Endothelial cell of umbilical vein (primary cell): ENCODE measurements around the gene GVQW3. TPM values are rescaled to one million over a fixed set of nuclear protein-coding genes. Genes with fewer than 3 reads are reported as not detected.

Experiments used
- BruUV-seq: library from RNA; stranded (reverse); fragments of 400-500 nt; replicated peaks from 2 replicates; lab custom pipeline; 2021; lab: Mats Ljungman, UMichigan
- CTCF ChIA-PET: fragments of 300-600, 350-600 bp; sonication (Branson Sonifier 250); formaldehyde crosslinking; loops from one replicate; lab custom pipeline; 2021; ENCODE audit warnings: antibody characterized with exemption, inconsistent platforms; lab: Charles Lee
- POLR2A ChIA-PET: fragments of 300-600, 350-600 bp; sonication (Branson Sonifier 250); formaldehyde crosslinking; loops from one replicate; lab custom pipeline; 2021; ENCODE audit warnings: antibody characterized with exemption, inconsistent platforms; lab: Charles Lee
- DNase-seq: peaks from one replicate; pipeline ENCODE4 v3.0.0-alpha.2; 2011; ENCODE audit warnings: low read depth, low spot score
- FAIRE-seq: peaks from 2 replicates; lab custom pipeline; 2011; peaks lifted over from hg19 to GRCh38; lab: Jason Lieb, UNC
- H2AFZ ChIP-seq: 2 replicates; pipeline ENCODE4 v1.6.0; 2012; ENCODE audit warnings: low read depth, low read length, control low read depth, inconsistent platforms
- H3K27ac ChIP-seq: 2 replicates; pipeline ENCODE4 v1.5.1; 2011; ENCODE audit warnings: low read depth, mild to moderate bottlenecking, control low read depth, low read length, moderate library complexity; ENCODE audit not compliant: insufficient read depth
- H3K27me3 ChIP-seq, 2 experiments: 2 replicates each; pipeline versions ENCODE4 v1.6.0 to v1.6.1; 2011; ENCODE audit warnings: low read length in 2 of 2, mixed read lengths in 1 of 2; ENCODE audit not compliant: control insufficient read depth in 2 of 2, insufficient read depth in 2 of 2
- H3K36me3 ChIP-seq, 2 experiments: 2 replicates in 1 of 2; 3 replicates in 1 of 2; pipeline ENCODE4 v1.5.1; 2011; ENCODE audit warnings: low read length in 2 of 2, mild to moderate bottlenecking in 1 of 2, moderate library complexity in 1 of 2; ENCODE audit not compliant: control insufficient read depth in 2 of 2, insufficient read depth in 2 of 2; ENCODE audit errors: extremely low read depth in 1 of 2
- H3K4me1 ChIP-seq: 3 replicates; pipeline ENCODE4 v1.5.1; 2011; ENCODE audit warnings: mild to moderate bottlenecking, low read length; ENCODE audit not compliant: control insufficient read depth, insufficient read depth; ENCODE audit errors: extremely low read depth
- H3K4me2 ChIP-seq: 2 replicates; pipeline ENCODE4 v1.6.1; 2011; ENCODE audit warnings: low read length, control low read depth, mixed read lengths; ENCODE audit not compliant: insufficient read depth
- H3K4me3 ChIP-seq, 3 experiments: fragments of 200-600 bp in 1 of 3; sonication (generic), shearing (Covaris generic) in 1 of 3; replicated peaks in 1 of 3; 2 replicates each; pipeline ENCODE4 v1.5.1; 2011 to 2016; ENCODE audit warnings: control low read depth in 3 of 3, low read length in 3 of 3, mild to moderate bottlenecking in 2 of 3, inconsistent platforms in 1 of 3, low read depth in 1 of 3, moderate library complexity in 1 of 3; ENCODE audit not compliant: insufficient read depth in 1 of 3
- H3K79me2 ChIP-seq: 2 replicates; pipeline ENCODE4 v1.6.0; 2012; ENCODE audit warnings: low read length, inconsistent platforms; ENCODE audit not compliant: control insufficient read depth, insufficient read depth
- H3K9ac ChIP-seq: replicated peaks from 2 replicates; pipeline ENCODE3; 2011; ENCODE audit warnings: low read length, control low read depth; ENCODE audit not compliant: insufficient read depth; ENCODE audit errors: extremely low read depth
- H3K9me1 ChIP-seq: replicated peaks from 3 replicates; pipeline ENCODE4 v1.6.0; 2011; ENCODE audit warnings: mild to moderate bottlenecking, low read length; ENCODE audit not compliant: control insufficient read depth, insufficient read depth; ENCODE audit errors: extremely low read depth
- H3K9me3 ChIP-seq: replicated peaks from 2 replicates; pipeline ENCODE4 v1.5.1; 2012; ENCODE audit warnings: low read length, inconsistent platforms; ENCODE audit not compliant: control insufficient read depth, insufficient read depth
- H4K20me1 ChIP-seq: replicated peaks from 2 replicates; pipeline ENCODE3; 2011; ENCODE audit warnings: mild to moderate bottlenecking, low read length; ENCODE audit not compliant: control insufficient read depth, insufficient read depth; ENCODE audit errors: extremely low read depth
- EZH2 ChIP-seq: IDR thresholded peaks from 2 replicates; pipeline ENCODE4 v1.6.1; 2012; ENCODE audit warnings: borderline replicate concordance, low read depth, mild to moderate bottlenecking, moderate library complexity, low read length, inconsistent platforms; ENCODE audit not compliant: severe bottlenecking
- FOS ChIP-seq: IDR thresholded peaks from 2 replicates; pipeline ENCODE4 v1.6.1; 2011; ENCODE audit warnings: mild to moderate bottlenecking, low read length, moderate library complexity, borderline replicate concordance; ENCODE audit not compliant: insufficient read depth
- GATA2 ChIP-seq: IDR thresholded peaks from 2 replicates; pipeline ENCODE4 v1.7.0; 2011; ENCODE audit warnings: low read depth, mild to moderate bottlenecking, moderate library complexity, mixed read lengths, low read length; ENCODE audit not compliant: insufficient read length, insufficient read depth
- JUN ChIP-seq: IDR thresholded peaks from 2 replicates; pipeline ENCODE4 v1.6.1; 2011; ENCODE audit warnings: borderline replicate concordance, low read depth; ENCODE audit not compliant: insufficient read length, insufficient read depth
- MYC ChIP-seq: IDR thresholded peaks from one replicate; pipeline ENCODE4 v1.6.1; 2011; ENCODE audit warnings: mild to moderate bottlenecking, low read depth, low read length
- POLR2A ChIP-seq: IDR thresholded peaks from 2 replicates; pipeline ENCODE4 v1.6.1; 2012; ENCODE audit warnings: low read depth, mild to moderate bottlenecking, control low read depth, low read length
- POLR2AphosphoS5 ChIP-seq: IDR thresholded peaks from 2 replicates; pipeline ENCODE4 v1.6.1; 2012; ENCODE audit warnings: low read depth, mild to moderate bottlenecking, control low read depth, low read length, moderate library complexity; ENCODE audit not compliant: insufficient read depth
- dilution Hi-C: fragments of 300-500 bp; cut with MboI; formaldehyde crosslinking; loops from one replicate; pipeline ENCODE4 v1.15.0; 2019; ENCODE audit warnings: low sequenced_read_pairs; ENCODE audit not compliant: extremely low pct_ligation_motif_present
- intact Hi-C: fragments of 100-400 bp; cut with micrococcal nuclease; formaldehyde crosslinking; loops from one replicate; pipeline ENCODE4 v1.10.0; 2022
- polyA plus RNA-seq, 4 experiments: library from polyadenylated mRNA; depleted of rRNA in 3 of 4; stranded (reverse) in 3 of 4; unstranded in 1 of 4; fragments of >200 nt; gene quantifications; 2 replicates each; pipeline versions ENCODE4 v1.2.1 to v1.2.3, GENCODE V29; 2011 to 2012; ENCODE audit warnings: missing spikeins in 1 of 4
- total RNA-seq: library from RNA; stranded (reverse); gene quantifications from 2 replicates; pipeline ENCODE4 v1.2.3, GENCODE V29; 2021
- TF ChIP-seq, protein P1 (sequence below), 2 donors: IDR thresholded peaks; 1 replicate in 1 of 2; 2 replicates in 1 of 2; pipeline ENCODE4 v1.5.1; 2011; ENCODE audit warnings: low read length in 2 of 2, mild to moderate bottlenecking in 2 of 2, moderate library complexity in 2 of 2, control low read depth in 1 of 2, inconsistent platforms in 1 of 2, low read depth in 1 of 2; ENCODE audit not compliant: insufficient read depth in 1 of 2; ENCODE audit errors: extremely low read depth in 1 of 2
- TF ChIP-seq, protein P2 (sequence below): IDR thresholded peaks from 2 replicates; pipeline ENCODE4 v1.6.1; 2011; ENCODE audit not compliant: insufficient read depth, insufficient read length

The GVQW3 gene
- total and polyA plus RNA-seq, 2 donors (not counting 3 experiments of a cell fraction or from before 2014, with no cell fraction given) = 1.0 to 2.8 TPM

DNA sequence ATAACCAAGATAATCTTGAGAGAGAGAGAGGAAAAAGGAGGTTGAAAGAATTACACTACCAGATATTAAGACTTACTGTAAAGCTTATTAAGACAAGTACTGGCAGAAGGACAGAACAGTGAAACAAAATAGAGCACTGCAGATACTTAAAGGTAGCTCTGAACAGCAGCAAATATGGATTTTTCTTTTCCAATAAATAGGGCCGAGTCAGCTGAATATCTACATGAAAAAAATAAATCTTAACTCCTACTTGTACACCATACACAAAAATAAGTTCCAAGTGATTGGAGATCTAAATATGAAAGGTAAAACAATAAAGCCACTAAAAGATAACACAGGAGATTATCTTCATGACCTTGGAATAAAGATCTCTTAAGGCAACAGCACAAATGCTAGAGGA, 12.6 kb upstream of the GVQW3 start:
- H2AFZ ChIP-seq = no peak overlapping the region
- H3K4me2 ChIP-seq = no peak overlapping the region
- POLR2A ChIA-PET = no interaction called here
- no peaks in the 10 kb centered on the region for H3K9me3 ChIP-seq
- H3K4me1 ChIP-seq = peaks cover 9% of the 10 kb centered on the region
- no peak overlapping the region for H3K4me3 ChIP-seq
- dilution Hi-C loops (no loop called here), intact Hi-C loops (no loop called here)
- H3K79me2 ChIP-seq = peaks cover 75% of the 10 kb centered on the region
- no peak overlapping the region for H3K27ac ChIP-seq
- FAIRE-seq (no peak), DNase-seq (no peak)
- H3K9ac ChIP-seq = no peak overlapping the region
- no TSS peak for BruUV-seq
- H4K20me1 ChIP-seq = peaks cover 3% of the 10 kb centered on the region
- H3K36me3 ChIP-seq = no peaks in the 10 kb centered on the region
- TF ChIP-seq, protein P1, sequence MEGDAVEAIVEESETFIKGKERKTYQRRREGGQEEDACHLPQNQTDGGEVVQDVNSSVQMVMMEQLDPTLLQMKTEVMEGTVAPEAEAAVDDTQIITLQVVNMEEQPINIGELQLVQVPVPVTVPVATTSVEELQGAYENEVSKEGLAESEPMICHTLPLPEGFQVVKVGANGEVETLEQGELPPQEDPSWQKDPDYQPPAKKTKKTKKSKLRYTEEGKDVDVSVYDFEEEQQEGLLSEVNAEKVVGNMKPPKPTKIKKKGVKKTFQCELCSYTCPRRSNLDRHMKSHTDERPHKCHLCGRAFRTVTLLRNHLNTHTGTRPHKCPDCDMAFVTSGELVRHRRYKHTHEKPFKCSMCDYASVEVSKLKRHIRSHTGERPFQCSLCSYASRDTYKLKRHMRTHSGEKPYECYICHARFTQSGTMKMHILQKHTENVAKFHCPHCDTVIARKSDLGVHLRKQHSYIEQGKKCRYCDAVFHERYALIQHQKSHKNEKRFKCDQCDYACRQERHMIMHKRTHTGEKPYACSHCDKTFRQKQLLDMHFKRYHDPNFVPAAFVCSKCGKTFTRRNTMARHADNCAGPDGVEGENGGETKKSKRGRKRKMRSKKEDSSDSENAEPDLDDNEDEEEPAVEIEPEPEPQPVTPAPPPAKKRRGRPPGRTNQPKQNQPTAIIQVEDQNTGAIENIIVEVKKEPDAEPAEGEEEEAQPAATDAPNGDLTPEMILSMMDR (IDR thresholded peaks at IDR 0.05; ENCODE audit: extremely low read depth in 1 of 2, insufficient read depth in 1 of 2, low read depth in 1 of 2, low read length in 2 of 2) = no peak
- TF ChIP-seq POLR2A (no peak), FOS (no peak), MYC (no peak)
- TF ChIP-seq, protein P2, sequence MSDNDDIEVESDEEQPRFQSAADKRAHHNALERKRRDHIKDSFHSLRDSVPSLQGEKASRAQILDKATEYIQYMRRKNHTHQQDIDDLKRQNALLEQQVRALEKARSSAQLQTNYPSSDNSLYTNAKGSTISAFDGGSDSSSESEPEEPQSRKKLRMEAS = no peak
- H3K9me1 ChIP-seq = no peaks in the 10 kb centered on the region
- no peaks in the 10 kb centered on the region for H3K27me3 ChIP-seq
- CTCF ChIA-PET = no interaction called here

DNA sequence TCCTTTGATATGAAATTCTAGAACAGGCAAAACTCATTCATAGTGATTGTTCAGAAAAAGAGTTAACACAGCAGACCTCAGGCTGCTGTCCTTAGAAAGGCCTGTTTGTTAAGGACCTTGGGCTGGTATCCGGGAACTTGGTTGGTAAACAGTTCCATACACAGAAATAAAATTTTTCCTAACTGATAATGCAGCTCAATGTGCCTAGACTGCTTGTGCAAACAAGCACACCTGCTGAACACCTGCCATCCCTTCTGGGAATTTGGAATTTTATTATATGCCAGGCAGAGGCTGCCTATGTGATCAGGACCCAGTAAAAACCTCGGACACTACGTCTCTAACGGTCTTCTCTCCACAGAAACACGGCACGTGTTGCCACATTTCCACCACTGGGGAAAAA, 11.7 kb upstream of the GVQW3 start:
- TF ChIP-seq FOS (no peak), GATA2 (no peak), JUN (no peak), POLR2AphosphoS5 (no peak), MYC (no peak), POLR2A (no peak), EZH2 (no peak)
- TF ChIP-seq, protein P1 (IDR thresholded peaks at IDR 0.05; ENCODE audit: extremely low read depth in 1 of 2, insufficient read depth in 1 of 2, low read depth in 1 of 2, low read length in 2 of 2) = no peak
- TF ChIP-seq, protein P2 = no peak
- H3K9ac ChIP-seq = no peak overlapping the region
- H3K4me1 ChIP-seq = peaks cover 9% of the 10 kb centered on the region
- H3K4me3 ChIP-seq = no peak overlapping the region
- peaks cover 3% of the 10 kb centered on the region for H4K20me1 ChIP-seq
- ChIA-PET POLR2A (no interaction called here), CTCF (no interaction called here)
- intact Hi-C loops (no loop called here), dilution Hi-C loops (no loop called here)
- H2AFZ ChIP-seq = no peak overlapping the region
- H3K36me3 ChIP-seq = no peaks in the 10 kb centered on the region
- H3K4me2 ChIP-seq = no peak overlapping the region
- H3K9me3 ChIP-seq = no peaks in the 10 kb centered on the region
- BruUV-seq = no TSS peak
- no peak overlapping the region for H3K27ac ChIP-seq
- H3K79me2 ChIP-seq = peaks cover 80% of the 10 kb centered on the region
- FAIRE-seq (no peak), DNase-seq (no peak)
- H3K27me3 ChIP-seq = no peaks in the 10 kb centered on the region
- no peaks in the 10 kb centered on the region for H3K9me1 ChIP-seq
